MM.1S (cell line): Measurements from ENCODE around the gene DHRS2.

Experiments used
- DNase-seq: peaks from one replicate; pipeline ENCODE4 v3.0.0-alpha.2; 2015
- H2AFZ ChIP-seq: fragments of 300-600 bp; sonication (generic); 2 replicates; pipeline ENCODE4 v1.6.0; 2016; ENCODE audit warnings: antibody characterized with exemption, low read length
- H3F3A ChIP-seq: fragments of 300-600 bp; sonication (generic); 2 replicates; pipeline ENCODE4 v1.6.1; 2016; ENCODE audit warnings: mild to moderate bottlenecking, antibody characterized with exemption, low read length, moderate library complexity, mixed read lengths; ENCODE audit not compliant: insufficient read depth
- H3K27ac ChIP-seq: fragments of 300-600 bp; sonication (generic); 2 replicates; pipeline ENCODE4 v1.5.1; 2016; ENCODE audit warnings: mild to moderate bottlenecking, low read length
- H3K27me3 ChIP-seq: fragments of 300-600 bp; sonication (generic); replicated peaks from 2 replicates; pipeline ENCODE4 v1.6.0; 2016; ENCODE audit warnings: low read length; ENCODE audit not compliant: insufficient read depth
- H3K36me3 ChIP-seq: fragments of 300-600 bp; sonication (generic); replicated peaks from 2 replicates; pipeline ENCODE4 v1.6.1; 2016; ENCODE audit warnings: mild to moderate bottlenecking, low read length, mixed read lengths; ENCODE audit not compliant: insufficient read depth
- H3K4me1 ChIP-seq: fragments of 300-600 bp; sonication (generic); 2 replicates; pipeline ENCODE4 v1.6.1; 2016; ENCODE audit warnings: low read length, mixed read lengths
- H3K4me2 ChIP-seq: fragments of 300-600 bp; sonication (generic); 2 replicates; pipeline ENCODE4 v1.6.0; 2016; ENCODE audit warnings: low read depth, low read length
- H3K4me3 ChIP-seq: fragments of 300-600 bp; sonication (generic); 2 replicates; pipeline ENCODE4 v1.5.1; 2016; ENCODE audit warnings: low read length, mixed read lengths
- H3K79me2 ChIP-seq: fragments of 300-600 bp; sonication (generic); 2 replicates; pipeline ENCODE4 v1.6.1; 2016; ENCODE audit warnings: mixed run types, low read length, mixed read lengths
- H3K9ac ChIP-seq: fragments of 300-600 bp; sonication (generic); 2 replicates; pipeline ENCODE4 v1.6.1; 2016; ENCODE audit warnings: low read length, mixed read lengths
- H3K9me2 ChIP-seq: fragments of 300-600 bp; sonication (generic); replicated peaks from 2 replicates; pipeline ENCODE4 v1.6.1; 2016; ENCODE audit warnings: mild to moderate bottlenecking, low read length, mixed read lengths; ENCODE audit not compliant: insufficient read depth
- H3K9me3 ChIP-seq: fragments of 300-600 bp; sonication (generic); replicated peaks from 2 replicates; pipeline ENCODE4 v1.6.1; 2016; ENCODE audit warnings: mild to moderate bottlenecking, low read length, mixed read lengths; ENCODE audit not compliant: insufficient read depth
- H4K20me1 ChIP-seq: fragments of 300-600 bp; sonication (generic); 2 replicates; pipeline ENCODE4 v1.6.1; 2016; ENCODE audit warnings: mild to moderate bottlenecking, low read length, moderate library complexity, mixed read lengths; ENCODE audit not compliant: insufficient read depth
- CTCF ChIP-seq: fragments of 300-600 bp; sonication (generic); IDR thresholded peaks from 2 replicates; pipeline ENCODE4 v1.5.1; 2016; ENCODE audit warnings: antibody characterized with exemption, low read length, mixed read lengths
- EZH2 ChIP-seq: fragments of 300-600 bp; sonication (generic); optimal IDR thresholded peaks from 2 replicates; pipeline ENCODE3; 2017; ENCODE audit warnings: low read depth, mild to moderate bottlenecking, antibody characterized with exemption, low read length, mixed read lengths
- EZH2phosphoT487 ChIP-seq: fragments of 300-600 bp; sonication (generic); IDR thresholded peaks from 2 replicates; pipeline ENCODE4 v1.6.1; 2018; ENCODE audit warnings: antibody characterized with exemption, low read length

DHRS2 gene

GRCh38 chr14:23641915-23642588 is 5.9 kb downstream of the DHRS2 start:
- Histone ChIP-seq H3K9me3 (no peaks in the 10 kb centered on the region), H3F3A (no peaks in the 10 kb centered on the region), H3K4me3 (no peak overlapping the region), H3K79me2 (no peaks in the 10 kb centered on the region), H3K4me1 (no peaks in the 10 kb centered on the region), H2AFZ (no peak overlapping the region), H3K4me2 (no peak overlapping the region), H3K9ac (no peak overlapping the region), H3K27ac (no peak overlapping the region), H3K27me3 (no peaks in the 10 kb centered on the region), H3K36me3 (no peaks in the 10 kb centered on the region), H3K9me2 (no peaks in the 10 kb centered on the region), H4K20me1 (no peaks in the 10 kb centered on the region)
- TF ChIP-seq EZH2 (no peak), CTCF (no peak), EZH2phosphoT487 (no peak)
- no peak for DNase-seq

DNA sequence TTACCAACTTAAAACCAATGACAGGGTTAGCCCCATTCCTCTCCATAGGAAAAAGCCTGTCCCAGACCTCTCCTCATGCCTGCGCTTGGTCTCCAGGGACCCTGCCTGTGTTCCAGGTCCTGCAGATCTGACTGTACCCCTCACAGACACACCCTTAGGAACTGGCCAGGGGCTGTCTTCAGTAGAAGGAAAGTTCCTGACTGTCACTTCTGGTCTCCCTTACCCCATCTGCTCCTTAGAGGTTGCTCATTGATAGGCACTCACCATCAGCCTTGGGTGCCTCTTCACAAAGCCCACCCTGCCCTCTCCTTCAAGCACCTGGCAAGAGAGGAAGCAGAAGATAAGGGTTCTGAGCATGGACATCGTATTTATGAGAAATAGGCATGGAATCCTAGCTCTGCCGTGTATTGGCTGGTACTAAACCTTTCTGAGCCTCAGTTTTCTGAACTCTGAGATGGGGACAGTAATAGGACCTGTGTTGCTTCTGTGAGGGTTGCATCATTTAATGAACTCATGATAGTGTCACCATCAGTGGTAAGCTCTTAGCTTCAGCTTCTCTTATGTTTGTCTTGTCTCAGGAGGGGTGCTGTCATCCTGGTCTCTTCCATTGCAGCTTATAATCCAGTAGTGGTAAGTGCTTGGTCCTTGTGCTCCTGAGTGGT is 7.5 kb downstream of the DHRS2 start:
- Histone ChIP-seq H3K27me3 (no peaks in the 10 kb centered on the region), H3K9ac (no peak overlapping the region), H3K27ac (no peak overlapping the region), H3K9me3 (no peaks in the 10 kb centered on the region), H4K20me1 (no peaks in the 10 kb centered on the region), H3F3A (no peaks in the 10 kb centered on the region), H3K9me2 (no peaks in the 10 kb centered on the region), H3K4me1 (no peaks in the 10 kb centered on the region), H3K79me2 (no peaks in the 10 kb centered on the region), H2AFZ (no peak overlapping the region), H3K36me3 (no peaks in the 10 kb centered on the region), H3K4me2 (no peak overlapping the region), H3K4me3 (no peak overlapping the region)
- no peak for DNase-seq
- TF ChIP-seq EZH2 (no peak), CTCF (no peak)

- Histone ChIP-seq H3K4me3 (no peak overlapping the region), H3F3A (no peaks in the 10 kb centered on the region), H3K9ac (no peak overlapping the region), H3K36me3 (no peaks in the 10 kb centered on the region), H2AFZ (no peak overlapping the region), H3K27ac (no peak overlapping the region), H3K4me1 (no peaks in the 10 kb centered on the region), H3K27me3 (no peaks in the 10 kb centered on the region), H3K4me2 (no peak overlapping the region), H3K9me2 (no peaks in the 10 kb centered on the region), H4K20me1 (no peaks in the 10 kb centered on the region), H3K79me2 (no peaks in the 10 kb centered on the region), H3K9me3 (no peaks in the 10 kb centered on the region)
- DNase-seq: no peak
- TF ChIP-seq EZH2 (no peak), EZH2phosphoT487 (no peak), CTCF (no peak)
Observed at GRCh38 chr14:23644195-23644918, 8.2 kb downstream of the DHRS2 start.
